Peyer's patch (tissue), 4 donors: Measurements from ENCODE around the gene PLOD3.

ENCODE experiments used
- CTCF ChIP-seq, 6 experiments: fragments of 450-650 bp in 4 of 6; fragments of 200-600 bp in 2 of 6; sonication (generic) in 1 of 6; IDR thresholded peaks; one replicate each; pipeline ENCODE4 v1.5.1; 2017 to 2019; ENCODE audit warnings: antibody characterized with exemption in 6 of 6, mild to moderate bottlenecking in 3 of 6, moderate library complexity in 1 of 6
- POLR2A ChIP-seq, 2 donors: fragments of 450-650 bp; IDR thresholded peaks; one replicate each; pipeline ENCODE4 v1.5.1; 2017; ENCODE audit warnings: antibody characterized with exemption in 2 of 2, mild to moderate bottlenecking in 2 of 2, moderate library complexity in 2 of 2

DNA sequence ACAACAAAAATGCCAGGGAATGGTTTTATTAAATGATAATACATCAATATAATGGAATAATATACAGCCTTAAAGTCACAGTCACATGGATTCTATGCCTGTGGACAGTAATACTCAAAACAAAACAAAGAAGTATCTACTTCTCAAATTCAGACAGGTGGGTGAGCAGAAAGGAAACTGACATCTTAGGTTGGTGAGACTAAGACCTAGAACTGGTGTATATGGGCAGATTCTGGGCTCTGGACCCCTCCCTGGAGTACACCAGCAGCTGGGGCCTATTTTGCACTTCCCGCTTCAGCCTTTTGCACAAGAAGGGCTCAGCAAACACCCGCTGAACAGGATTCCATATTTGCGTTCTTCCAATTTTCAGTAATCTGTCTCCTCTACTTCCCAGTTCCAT, 32.9 kb upstream of the PLOD3 start:
- TF ChIP-seq CTCF (IDR thresholded peaks at IDR 0.05) (no peak), POLR2A (IDR thresholded peaks at IDR 0.05) (no peak)
